ENCODE measurements around the gene LRRC8D. TPM values are rescaled to one million over a fixed set of nuclear protein-coding genes. Genes with fewer than 3 reads are reported as not detected.

The LRRC8D gene
- total RNA-seq, 1 experiment from 2014 or later = 15.0 TPM

- H3K36me3 ChIP-seq (ENCODE audit: control insufficient read depth in 1 of 2, insufficient read depth in 2 of 2, low read length in 2 of 2) = no peaks in the 10 kb centered on the region
- intact Hi-C loops (cut with micrococcal nuclease) = no loop called here
- no peaks in the 10 kb centered on the region for H4K20me1 ChIP-seq (ENCODE audit: insufficient read depth)
- RAD21 ChIA-PET (ENCODE audit: low non-redundant PET in 1 of 2, low total read pairs in 2 of 2, uncharacterized antibody in 2 of 2, unreplicated experiment in 2 of 2) = no interaction called here
- no peaks in the 10 kb centered on the region for H3K79me2 ChIP-seq (ENCODE audit: insufficient read depth, low read length)
- CTCF ChIA-PET = no interaction called here
- no peak overlapping the region for H3K4me3 ChIP-seq (replicated peaks in 1 of 2; ENCODE audit: low read depth in 1 of 2, low read length in 2 of 2)
- no peaks in the 10 kb centered on the region for H3K9me3 ChIP-seq (ENCODE audit: control insufficient read depth in 1 of 2, insufficient read depth in 1 of 2, low read depth in 1 of 2, low read length in 2 of 2)
- no peak for TF ChIP-seq ATF3 (IDR thresholded peaks at IDR 0.05)
- H3K4me1 ChIP-seq (ENCODE audit: control insufficient read depth in 1 of 2, insufficient read depth in 2 of 2, low read length in 2 of 2) = no peaks in the 10 kb centered on the region
- H3K9me2 ChIP-seq (ENCODE audit: insufficient read depth) = no peaks in the 10 kb centered on the region
- BruUV-seq (replicated peaks) = no TSS peak
- H2AFZ ChIP-seq (ENCODE audit: low read depth, low read length, poor library complexity, severe bottlenecking) = no peak overlapping the region
- H3K27ac ChIP-seq (ENCODE audit: low read depth, low read length) = no peak overlapping the region
- no peak for DNase-seq (ENCODE audit: low read depth, low spot score)
- POLR2A ChIA-PET = no interaction called here
- ATAC-seq = no peak
- H3K27me3 ChIP-seq (ENCODE audit: insufficient read depth, low read length) = no peaks in the 10 kb centered on the region
- H3K9ac ChIP-seq (ENCODE audit: low read length) = no peak overlapping the region
- no peak overlapping the region for H3K4me2 ChIP-seq (ENCODE audit: low read length)
Observed at GRCh38 chr1:89837036-89837481, 16.2 kb downstream of the LRRC8D start.

GRCh38 chr1:89837510-89837909 lies 16.7 kb downstream of the LRRC8D start:
- no peak for ATAC-seq
- no peaks in the 10 kb centered on the region for H3K36me3 ChIP-seq (ENCODE audit: control insufficient read depth in 1 of 2, insufficient read depth in 2 of 2, low read length in 2 of 2)
- H3K9me2 ChIP-seq (ENCODE audit: insufficient read depth) = no peaks in the 10 kb centered on the region
- BruUV-seq (replicated peaks) = no TSS peak
- CTCF ChIA-PET = no interaction called here
- RAD21 ChIA-PET (ENCODE audit: low non-redundant PET in 1 of 2, low total read pairs in 2 of 2, uncharacterized antibody in 2 of 2, unreplicated experiment in 2 of 2) = no interaction called here
- no peaks in the 10 kb centered on the region for H3K27me3 ChIP-seq (ENCODE audit: insufficient read depth, low read length)
- H3K27ac ChIP-seq (ENCODE audit: low read depth, low read length) = no peak overlapping the region
- H3K9ac ChIP-seq (ENCODE audit: low read length) = no peak overlapping the region
- no peak overlapping the region for H3K4me3 ChIP-seq (replicated peaks in 1 of 2; ENCODE audit: low read depth in 1 of 2, low read length in 2 of 2)
- no peaks in the 10 kb centered on the region for H4K20me1 ChIP-seq (ENCODE audit: insufficient read depth)
- POLR2A ChIA-PET = no interaction called here
- no peak for DNase-seq (ENCODE audit: low read depth, low spot score)
- peaks cover 3 to 4% of the 10 kb centered on the region in 2 experiments; a peak in 3 of 4 replicates for H3K4me1 ChIP-seq (ENCODE audit: control insufficient read depth in 1 of 2, insufficient read depth in 2 of 2, low read length in 2 of 2)
- no peaks in the 10 kb centered on the region for H3K79me2 ChIP-seq (ENCODE audit: insufficient read depth, low read length)
- TF ChIP-seq EGR1 (IDR thresholded peaks at IDR 0.05; ENCODE audit: low read depth) (no peak), ATF3 (IDR thresholded peaks at IDR 0.05) (no peak), EZH2phosphoT487 (IDR thresholded peaks at IDR 0.05; ENCODE audit: borderline replicate concordance) (no peak), POLR2A (IDR thresholded peaks at IDR 0.05; ENCODE audit: borderline replicate concordance, extremely low read depth, insufficient read depth, insufficient read length) (no peak), JUND (IDR thresholded peaks at IDR 0.05) (no peak), ZFX (IDR thresholded peaks at IDR 0.05) (no peak), YY1 (IDR thresholded peaks at IDR 0.05; ENCODE audit: extremely low read depth, insufficient replicate concordance, low read depth, low read length) (no peak)
- intact Hi-C loops (cut with micrococcal nuclease) = no loop called here
- H3K9me3 ChIP-seq (ENCODE audit: control insufficient read depth in 1 of 2, insufficient read depth in 1 of 2, low read depth in 1 of 2, low read length in 2 of 2) = no peaks in the 10 kb centered on the region
- H2AFZ ChIP-seq (ENCODE audit: low read depth, low read length, poor library complexity, severe bottlenecking) = no peak overlapping the region
- H3K4me2 ChIP-seq (ENCODE audit: low read length) = no peak overlapping the region

All from HCT116 (cell line).